GM18867 (cell line): Measurements from ENCODE around the gene GATA2.

Experiments
- ATAC-seq: cut with Tn5 transposase; IDR thresholded peaks from one replicate; pipeline ENCODE4 v1.9.1; 2021; ENCODE audit warnings: mild to moderate bottlenecking, moderate library complexity; ENCODE audit not compliant: unreplicated experiment

GATA2 gene

GRCh38 chr3:128488991-128489673, 3.9 kb downstream of the GATA2 start:
- ATAC-seq = no peak

GRCh38 chr3:128488636-128488990, 4.4 kb downstream of the GATA2 start:
- ATAC-seq = no peak

GRCh38 chr3:128487813-128488635, 5.0 kb downstream of the GATA2 start:
- no peak for ATAC-seq

- no peak for ATAC-seq
Measured at GRCh38 chr3:128487538-128487812, 5.5 kb downstream of the GATA2 start.

- no peak for ATAC-seq
Measured at GRCh38 chr3:128486681-128487537, 6.1 kb downstream of the GATA2 start.

GRCh38 chr3:128486205-128486628, 6.8 kb downstream of the GATA2 start:
- no peak for ATAC-seq

- ATAC-seq = no peak
Measured at GRCh38 chr3:128485282-128486204, 7.5 kb downstream of the GATA2 start.

- ATAC-seq = no peak
Measured at GRCh38 chr3:128484404-128485281, 8.4 kb downstream of the GATA2 start.

GRCh38 chr3:128483657-128484403, 9.2 kb downstream of the GATA2 start:
- no peak for ATAC-seq

- no peak for ATAC-seq
Measured at GRCh38 chr3:128482666-128483656, 10.0 kb downstream of the GATA2 start.

- ATAC-seq = no peak
Measured at GRCh38 chr3:128482175-128482574, 10.8 kb downstream of the GATA2 start.

GRCh38 chr3:128481438-128481942, 11.5 kb downstream of the GATA2 start:
- no peak for ATAC-seq

- ATAC-seq = no peak
Measured at GRCh38 chr3:128480717-128481437, 12.1 kb downstream of the GATA2 start.

GRCh38 chr3:128480278-128480677, 12.7 kb downstream of the GATA2 start:
- no peak for ATAC-seq

- ATAC-seq = no peak
Measured at GRCh38 chr3:128479558-128480086, 13.4 kb downstream of the GATA2 start.
